OCI-LY7 (cell line): ENCODE results near the gene C20orf204. TPM values are rescaled to one million over a fixed set of nuclear protein-coding genes. Genes with fewer than 3 reads are reported as not detected.

Source experiments
- BruUV-seq: library from RNA; stranded (reverse); fragments of 400-500 nt; replicated peaks from 2 replicates; lab custom pipeline; 2021; lab: Mats Ljungman, UMichigan
- CTCF ChIA-PET: fragments of 300-600 bp; sonication (Branson Sonifier 250); formaldehyde crosslinking; loops from one replicate; lab custom pipeline; 2022; ENCODE audit warnings: antibody characterized with exemption; ENCODE audit not compliant: unreplicated experiment; lab: Charles Lee
- POLR2A ChIA-PET: fragments of 300-600 bp; sonication (Branson Sonifier 250); formaldehyde crosslinking; loops from one replicate; lab custom pipeline; 2022; ENCODE audit warnings: antibody characterized with exemption; lab: Charles Lee
- DNase-seq: peaks from one replicate; pipeline ENCODE4 v3.0.0-alpha.2; 2015; ENCODE audit warnings: low spot score
- H2AFZ ChIP-seq: fragments of 200-600 bp; sonication (generic), shearing (Covaris generic); 2 replicates; pipeline ENCODE4 v1.6.1; 2014; ENCODE audit warnings: mild to moderate bottlenecking, antibody characterized with exemption, low read length, moderate library complexity
- H3K27ac ChIP-seq: fragments of 200-600 bp; sonication (generic); 2 replicates; pipeline ENCODE4 v1.5.1; 2014; ENCODE audit warnings: mixed run types, low read depth, mild to moderate bottlenecking, moderate library complexity, low read length, inconsistent platforms; ENCODE audit not compliant: poor library complexity, severe bottlenecking
- H3K36me3 ChIP-seq: fragments of 200-600 bp; sonication (generic); 2 replicates; pipeline ENCODE4 v1.6.1; 2014; ENCODE audit warnings: mild to moderate bottlenecking, antibody characterized with exemption, low read length, moderate library complexity, mixed read lengths; ENCODE audit not compliant: insufficient read depth
- H3K4me1 ChIP-seq: fragments of 200-600 bp; sonication (generic); 2 replicates; pipeline ENCODE4 v1.5.1; 2014; ENCODE audit warnings: mild to moderate bottlenecking, low read length; ENCODE audit not compliant: insufficient read depth, poor library complexity, severe bottlenecking
- H3K4me2 ChIP-seq: fragments of 200-600 bp; sonication (generic); 2 replicates; pipeline ENCODE4 v1.6.1; 2014; ENCODE audit warnings: mild to moderate bottlenecking, low read length
- H3K4me3 ChIP-seq: fragments of 200-600 bp; sonication (generic); 2 replicates; pipeline ENCODE4 v1.5.1; 2014; ENCODE audit warnings: mild to moderate bottlenecking, low read depth, low read length; ENCODE audit not compliant: poor library complexity, severe bottlenecking
- H3K79me2 ChIP-seq: fragments of 200-600 bp; sonication (generic); 2 replicates; pipeline ENCODE4 v1.6.1; 2016; ENCODE audit warnings: low read depth, mild to moderate bottlenecking, low read length, moderate library complexity, mixed read lengths; ENCODE audit not compliant: insufficient read depth
- H3K9me2 ChIP-seq: fragments of 200-600 bp; sonication (generic); 2 replicates; pipeline ENCODE4 v1.6.1; 2016; ENCODE audit warnings: mild to moderate bottlenecking, low read length, mixed read lengths; ENCODE audit not compliant: insufficient read depth
- H3K9me3 ChIP-seq: fragments of 200-600 bp; sonication (generic); 2 replicates; pipeline ENCODE4 v1.6.1; 2014; ENCODE audit warnings: mild to moderate bottlenecking, mixed run types, low read length, mixed read lengths
- H4K20me1 ChIP-seq: fragments of 200-600 bp; sonication (generic); 2 replicates; pipeline ENCODE4 v1.6.1; 2014; ENCODE audit warnings: mild to moderate bottlenecking, antibody characterized with exemption, low read length, moderate library complexity, mixed read lengths; ENCODE audit not compliant: insufficient read depth
- CTCF ChIP-seq: fragments of 200-600 bp; sonication (generic); conservative IDR thresholded peaks from 2 replicates; pipeline ENCODE4 v1.5.1; 2014; ENCODE audit warnings: mild to moderate bottlenecking, antibody characterized with exemption, low read length, moderate library complexity, mixed read lengths
- EZH2phosphoT487 ChIP-seq: fragments of 200-600 bp; sonication (generic); IDR thresholded peaks from 2 replicates; pipeline ENCODE4 v1.6.1; 2018; ENCODE audit warnings: low read depth, borderline replicate concordance, mild to moderate bottlenecking, mixed run types, antibody characterized with exemption, low read length, moderate library complexity, mixed read lengths
- intact Hi-C: fragments of 100-400 bp; cut with micrococcal nuclease; formaldehyde crosslinking; loops from one replicate; pipeline ENCODE4 v1.10.0; 2022; ENCODE audit not compliant: unreplicated experiment
- total RNA-seq, 2 experiments: library from RNA; depleted of rRNA in 1 of 2; stranded (reverse); fragments of >200 nt in 1 of 2; shearing (Covaris generic) in 1 of 2; gene quantifications; 2 replicates each; pipeline ENCODE4 v1.2.3, GENCODE V29; 2014 to 2022

C20orf204 gene
- total RNA-seq, 2 experiments from 2014 or later, result 3.5 to 6.7 TPM

- Histone ChIP-seq H3K4me1 (peaks cover 35% of the 10 kb centered on the region), H2AFZ (no peak overlapping the region), H3K27ac (no peak overlapping the region), H3K79me2 (no peaks in the 10 kb centered on the region), H4K20me1 (no peaks in the 10 kb centered on the region), H3K9me2 (no peaks in the 10 kb centered on the region), H3K9me3 (no peaks in the 10 kb centered on the region), H3K36me3 (peaks cover 26% of the 10 kb centered on the region; the same call in 1 of the 2 replicates), H3K4me2 (no peak overlapping the region), H3K4me3 (no peak overlapping the region)
- no peak for DNase-seq
- ChIA-PET POLR2A (no interaction called here), CTCF (no interaction called here)
- TF ChIP-seq EZH2phosphoT487 (no peak), CTCF (no peak)
- no TSS peak for BruUV-seq
- intact Hi-C loops, result no loop called here
These were observed 590 bp downstream of the C20orf204 start for GRCh38 chr20:64036346-64037198.

GRCh38 chr20:64037199-64037497 lies 1.2 kb downstream of the C20orf204 start:
- intact Hi-C loops, result no loop called here
- DNase-seq, result no peak
- ChIA-PET POLR2A (no interaction called here), CTCF (no interaction called here)
- Histone ChIP-seq H3K4me1 (peaks cover 41% of the 10 kb centered on the region), H2AFZ (no peak overlapping the region), H4K20me1 (no peaks in the 10 kb centered on the region), H3K4me2 (no peak overlapping the region), H3K9me3 (no peaks in the 10 kb centered on the region), H3K36me3 (peaks cover 21% of the 10 kb centered on the region; the same call in 1 of the 2 replicates), H3K79me2 (no peaks in the 10 kb centered on the region), H3K4me3 (no peak overlapping the region), H3K27ac (no peak overlapping the region), H3K9me2 (no peaks in the 10 kb centered on the region)
- BruUV-seq, result no TSS peak
- TF ChIP-seq EZH2phosphoT487, result no peak
- no peak for TF ChIP-seq CTCF

- H3K4me1 ChIP-seq, result peaks cover 45% of the 10 kb centered on the region
- H3K9me3 ChIP-seq, result no peaks in the 10 kb centered on the region
- intact Hi-C loops, result no loop called here
- peaks cover 16% of the 10 kb centered on the region; the same call in 1 of the 2 replicates for H3K36me3 ChIP-seq
- TF ChIP-seq CTCF (no peak), EZH2phosphoT487 (no peak)
- no peaks in the 10 kb centered on the region for H3K9me2 ChIP-seq
- DNase-seq, result no peak
- peak overlapping the region; percentile 86; the same call in 1 of the 2 replicates for H3K4me2 ChIP-seq
- H3K4me3 ChIP-seq, result no peak overlapping the region
- POLR2A ChIA-PET, result no interaction called here
- H3K27ac ChIP-seq, result no peak overlapping the region
- no peaks in the 10 kb centered on the region for H4K20me1 ChIP-seq
- CTCF ChIA-PET, result interaction anchor here (0.6 to 0.8 kb wide), 2 partner anchors 57 to 82 kb away, joined by 3 read pairs; partner anchors contain the start of gene PRPF6
- H3K79me2 ChIP-seq, result no peaks in the 10 kb centered on the region
- BruUV-seq, result no TSS peak
- H2AFZ ChIP-seq, result no peak overlapping the region
These were observed 1.7 kb downstream of the C20orf204 start for GRCh38 chr20:64037498-64038213.
